Breast epithelium (tissue), 3 donors: ENCODE results near the gene TMEM161B.

Experiments
- POLR2A ChIP-seq: fragments of 450-650 bp; IDR thresholded peaks from one replicate; pipeline ENCODE4 v1.6.1; 2016; ENCODE audit warnings: antibody characterized with exemption, mild to moderate bottlenecking, moderate library complexity
- POLR2AphosphoS5 ChIP-seq, 3 donors: sonication (generic); formaldehyde crosslinking; IDR thresholded peaks; one replicate each; pipeline ENCODE4 v1.6.1; 2017; ENCODE audit warnings: antibody characterized with exemption in 3 of 3
- TF ChIP-seq, protein P1 (sequence below), 3 donors: fragments of 450-650 bp; IDR thresholded peaks; one replicate each; pipeline ENCODE4 v1.5.1; 2016 to 2017; ENCODE audit warnings: antibody characterized with exemption in 3 of 3, mild to moderate bottlenecking in 3 of 3, moderate library complexity in 3 of 3

DNA sequence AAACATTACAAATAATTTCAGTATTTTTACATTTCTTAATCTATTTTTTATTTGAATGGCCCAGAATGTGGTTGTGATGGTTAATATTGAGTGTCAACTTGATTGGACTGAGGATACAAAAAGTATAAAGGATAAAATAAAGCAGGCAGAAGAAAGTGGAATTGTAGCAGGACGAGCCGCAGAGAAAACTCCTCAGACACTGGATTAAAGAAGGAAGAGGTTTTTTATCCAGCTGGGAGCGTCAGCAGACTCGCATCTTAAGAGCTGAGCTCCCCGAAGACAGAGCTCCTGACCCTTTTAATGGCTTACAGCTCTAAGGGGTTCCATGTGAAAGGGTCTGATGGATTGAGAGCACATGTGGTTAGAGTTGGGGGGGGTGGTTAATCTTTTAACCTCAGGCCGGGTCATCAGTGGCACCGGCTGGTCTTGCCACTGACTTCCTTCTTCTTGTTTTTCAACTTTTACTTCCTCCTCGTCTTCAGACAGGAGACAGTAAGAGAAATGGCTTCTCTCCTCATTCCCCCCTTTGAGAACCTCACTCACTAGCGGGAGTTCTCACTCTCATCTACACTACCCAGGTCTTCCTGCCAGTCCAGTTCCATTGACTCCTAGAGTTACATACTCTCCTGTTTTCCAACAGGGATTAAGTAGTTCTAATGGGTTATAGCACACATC, 80.0 kb downstream of the TMEM161B start:
- TF ChIP-seq, protein P1, sequence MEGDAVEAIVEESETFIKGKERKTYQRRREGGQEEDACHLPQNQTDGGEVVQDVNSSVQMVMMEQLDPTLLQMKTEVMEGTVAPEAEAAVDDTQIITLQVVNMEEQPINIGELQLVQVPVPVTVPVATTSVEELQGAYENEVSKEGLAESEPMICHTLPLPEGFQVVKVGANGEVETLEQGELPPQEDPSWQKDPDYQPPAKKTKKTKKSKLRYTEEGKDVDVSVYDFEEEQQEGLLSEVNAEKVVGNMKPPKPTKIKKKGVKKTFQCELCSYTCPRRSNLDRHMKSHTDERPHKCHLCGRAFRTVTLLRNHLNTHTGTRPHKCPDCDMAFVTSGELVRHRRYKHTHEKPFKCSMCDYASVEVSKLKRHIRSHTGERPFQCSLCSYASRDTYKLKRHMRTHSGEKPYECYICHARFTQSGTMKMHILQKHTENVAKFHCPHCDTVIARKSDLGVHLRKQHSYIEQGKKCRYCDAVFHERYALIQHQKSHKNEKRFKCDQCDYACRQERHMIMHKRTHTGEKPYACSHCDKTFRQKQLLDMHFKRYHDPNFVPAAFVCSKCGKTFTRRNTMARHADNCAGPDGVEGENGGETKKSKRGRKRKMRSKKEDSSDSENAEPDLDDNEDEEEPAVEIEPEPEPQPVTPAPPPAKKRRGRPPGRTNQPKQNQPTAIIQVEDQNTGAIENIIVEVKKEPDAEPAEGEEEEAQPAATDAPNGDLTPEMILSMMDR (IDR thresholded peaks at IDR 0.05), result no peak
- TF ChIP-seq POLR2A, result no peak
- TF ChIP-seq POLR2AphosphoS5 (IDR thresholded peaks at IDR 0.05), result no peak
